HEK293T (cell line): ENCODE measurements around the gene ADAM11.
A peak's percentile ranks its signal among the peaks of the same experiment; 100 is the strongest.
"Not testable (repeated sequence)": the region's sequence is repeated elsewhere in the genome, so short reads cannot be mapped to it uniquely, and the experiment has no call there.

Experiments
- CTCF ChIA-PET: fragments of 350-600 bp; formaldehyde crosslinking; extraction: SDS; loops from one replicate; lab custom pipeline; 2021; ENCODE audit warnings: antibody characterized with exemption, inconsistent platforms; lab: Yijun Ruan, JAX
- POLR2A ChIA-PET: fragments of 350-600 bp; formaldehyde crosslinking; extraction: SDS; loops from one replicate; lab custom pipeline; 2020; ENCODE audit warnings: antibody characterized with exemption, inconsistent platforms; lab: Yijun Ruan, JAX
- DNase-seq: peaks from one replicate; pipeline ENCODE4 v3.0.0; 2012; ENCODE audit warnings: mixed read lengths; ENCODE audit errors: extremely low spot score
- ARNT ChIP-seq: fragments of 450-650 bp; IDR thresholded peaks from 2 replicates; pipeline ENCODE4 v1.6.1; 2017; ENCODE audit warnings: mild to moderate bottlenecking
- BHLHE40 ChIP-seq: fragments of 450-650 bp; IDR thresholded peaks from 2 replicates; pipeline ENCODE4 v1.6.1; 2016; ENCODE audit warnings: mild to moderate bottlenecking, moderate library complexity, borderline replicate concordance
- CTBP1 ChIP-seq: fragments of 450-650 bp; IDR thresholded peaks from 2 replicates; pipeline ENCODE4 v1.6.1; 2016; ENCODE audit warnings: borderline replicate concordance
- ELF4 ChIP-seq: fragments of 450-650 bp; IDR thresholded peaks from 2 replicates; pipeline ENCODE4 v1.6.1; 2017; ENCODE audit warnings: antibody characterized with exemption
- FOXA1 ChIP-seq: fragments of 450-650 bp; IDR thresholded peaks from 2 replicates; pipeline ENCODE4 v1.6.1; 2016; ENCODE audit warnings: mild to moderate bottlenecking
- FOXK2 ChIP-seq: fragments of 450-650 bp; IDR thresholded peaks from 2 replicates; pipeline ENCODE4 v1.6.1; 2016; ENCODE audit warnings: mild to moderate bottlenecking
- FOXM1 ChIP-seq: fragments of 450-650 bp; IDR thresholded peaks from 2 replicates; pipeline ENCODE4 v1.6.1; 2017; ENCODE audit warnings: mild to moderate bottlenecking, borderline replicate concordance
- HDGF ChIP-seq: fragments of 450-650 bp; IDR thresholded peaks from 2 replicates; pipeline ENCODE4 v1.6.1; 2017; ENCODE audit warnings: antibody characterized with exemption, borderline replicate concordance
- L3MBTL2 ChIP-seq: fragments of 450-650 bp; conservative IDR thresholded peaks from 2 replicates; pipeline ENCODE4 v1.6.1; 2016; ENCODE audit warnings: mild to moderate bottlenecking
- LEF1 ChIP-seq: fragments of 450-650 bp; IDR thresholded peaks from 2 replicates; pipeline ENCODE4 v1.6.1; 2017; ENCODE audit warnings: mild to moderate bottlenecking, borderline replicate concordance
- NFRKB ChIP-seq: fragments of 450-650 bp; IDR thresholded peaks from 2 replicates; pipeline ENCODE4 v1.6.1; 2016; ENCODE audit warnings: mild to moderate bottlenecking, moderate library complexity
- PKNOX1 ChIP-seq: fragments of 450-650 bp; IDR thresholded peaks from 2 replicates; pipeline ENCODE4 v1.6.1; 2016
- SP1 ChIP-seq: fragments of 450-650 bp; IDR thresholded peaks from 2 replicates; pipeline ENCODE4 v1.6.1; 2017
- TARDBP ChIP-seq: fragments of 450-650 bp; IDR thresholded peaks from 2 replicates; pipeline ENCODE4 v1.6.1; 2016
- ZNF384 ChIP-seq: fragments of 450-650 bp; IDR thresholded peaks from 2 replicates; pipeline ENCODE4 v1.6.1; 2016

Gene ADAM11

GRCh38 chr17:44812263-44812662, 53.5 kb downstream of the ADAM11 start:
- DNase-seq = no peak
- ChIA-PET CTCF (interaction anchor here (0.6 to 1.0 kb wide), 2 partner anchors 325 to 416 kb away, joined by 3 to 4 read pairs; no protein-coding TSS in a partner anchor), POLR2A (no interaction called here)
- TF ChIP-seq FOXM1 (no peak), HDGF (no peak), ZNF384 (no peak), SP1 (no peak), CTBP1 (no peak)

GRCh38 chr17:44818508-44818907, 59.7 kb downstream of the ADAM11 start:
- CTCF ChIA-PET, POLR2A ChIA-PET, DNase-seq: not testable (repeated sequence)

- POLR2A ChIA-PET = interaction anchor here (0.8 to 1.5 kb wide), 4 partner anchors 9 to 78 kb away, joined by 3 to 6 read pairs (median 4); no protein-coding TSS in a partner anchor
- DNase-seq = peak; percentile 55
- CTCF ChIA-PET = interaction anchor here (0.5 to 1.3 kb wide), 3 partner anchors 17 to 46 kb away, joined by 3 to 6 read pairs (median 4); no protein-coding TSS in a partner anchor
Observed at GRCh38 chr17:44820631-44821212, 61.9 kb downstream of the ADAM11 start.

DNA sequence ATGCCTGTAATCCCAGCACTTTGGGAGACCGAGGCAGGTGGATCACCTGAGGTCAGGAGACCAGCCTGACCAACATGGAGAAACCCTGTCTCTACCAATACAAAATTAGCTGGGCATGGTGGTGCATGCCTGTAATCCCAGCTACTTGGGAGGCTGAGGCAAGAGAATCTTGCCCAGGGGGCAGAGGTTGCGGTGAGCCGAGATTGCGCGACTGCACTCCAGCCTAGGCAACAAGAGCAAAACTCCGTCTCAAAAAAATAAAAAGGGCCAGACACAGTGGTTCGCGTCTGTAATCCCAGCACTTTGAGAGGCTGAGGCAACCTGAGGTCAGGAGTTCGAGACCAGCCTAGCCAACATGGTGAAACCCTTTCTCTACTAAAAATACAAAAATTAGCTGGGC, 66.4 kb downstream of the ADAM11 start:
- CTCF ChIA-PET = interaction anchor here (0.7 to 1.0 kb wide), 3 partner anchors 50 to 243 kb away, joined by 3 to 5 read pairs (median 4); no protein-coding TSS in a partner anchor
- DNase-seq, POLR2A ChIA-PET: not testable (repeated sequence)

More at GRCh38 chr17:44820631-44821212, 61.9 kb downstream of the ADAM11 start:
- TF ChIP-seq CTBP1 (no peak), FOXA1 (no peak), LEF1 (no peak), PKNOX1 (no peak)

- CTCF ChIA-PET = interaction anchor here (0.6 to 0.9 kb wide), 2 partner anchors 39 to 52 kb away, joined by 3 to 5 read pairs; no protein-coding TSS in a partner anchor
- POLR2A ChIA-PET = interaction anchor here (1.1 kb wide), 1 partner anchor 24 kb away, joined by 3 read pairs; no protein-coding TSS in a partner anchor
- TF ChIP-seq HDGF (no peak), BHLHE40 (no peak), ZNF384 (peak; percentile 52; the same call in 1 of the 2 replicates), SP1 (no peak)
- DNase-seq = no peak
Observed at GRCh38 chr17:44826123-44826790, 67.5 kb downstream of the ADAM11 start.

DNA sequence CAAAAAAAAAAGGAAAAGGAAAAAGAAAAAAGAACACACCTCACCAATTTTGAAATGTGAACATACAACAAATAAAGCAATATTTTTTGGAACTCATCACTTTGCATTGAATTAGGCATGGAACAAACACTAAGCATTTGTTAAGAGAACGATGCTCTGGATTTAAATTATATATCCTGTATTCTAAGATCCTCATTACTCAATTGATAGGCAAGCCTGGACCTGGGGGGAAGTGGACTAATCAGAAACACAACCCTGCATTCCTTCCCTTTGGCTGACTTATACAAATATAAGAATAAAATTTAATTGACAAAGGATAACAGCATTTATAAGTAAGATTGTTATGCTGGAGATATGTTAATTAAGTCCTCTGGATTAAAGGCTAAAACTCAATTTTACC, 69.1 kb downstream of the ADAM11 start:
- TF ChIP-seq TARDBP = no peak
- TF ChIP-seq BHLHE40 = no peak
- TF ChIP-seq LEF1 = no peak
- TF ChIP-seq PKNOX1 = no peak
- TF ChIP-seq ZNF384 = no peak
- no peak for TF ChIP-seq NFRKB
- TF ChIP-seq FOXM1 = no peak
- POLR2A ChIA-PET = no interaction called here
- no peak for DNase-seq
- CTCF ChIA-PET = no interaction called here

DNA sequence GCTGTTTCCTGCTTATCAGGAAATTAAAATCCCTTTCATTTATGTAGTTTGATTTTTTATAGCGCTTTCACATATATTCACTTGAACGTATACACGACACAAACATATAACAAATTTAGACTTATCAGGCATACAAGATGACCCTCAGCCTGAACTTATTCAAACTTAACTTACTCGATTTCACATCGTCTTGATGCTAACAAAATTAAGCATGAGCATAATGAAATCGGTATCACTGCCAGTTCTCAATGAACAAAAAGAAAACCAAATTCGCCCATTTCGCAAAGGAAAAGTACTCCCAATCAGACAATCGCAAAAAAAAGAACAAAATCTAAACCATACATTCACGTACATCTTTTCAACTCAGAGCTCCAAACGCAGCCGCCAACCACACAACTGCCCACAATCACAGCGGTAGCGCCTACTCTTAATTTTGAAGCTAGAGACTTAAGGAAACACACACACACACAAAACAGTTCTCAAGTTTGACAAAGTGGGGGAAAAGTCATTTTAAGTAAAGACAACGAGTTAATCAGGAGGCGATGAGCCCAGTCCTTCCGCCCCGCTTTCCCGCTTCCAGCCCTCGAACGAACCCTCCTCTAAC, 70.2 kb downstream of the ADAM11 start:
- TF ChIP-seq FOXK2 (no peak), SP1 (no peak), FOXA1 (no peak), LEF1 (no peak), L3MBTL2 (peak; percentile 69), ARNT (no peak), ELF4 (no peak)
- no peak for DNase-seq
- ChIA-PET CTCF (interaction anchor here (1.1 kb wide), 1 partner anchor 71 kb away, joined by 4 read pairs; the partner anchor contains the start of gene ADAM11), POLR2A (interaction anchor here (0.6 to 1.1 kb wide), 2 partner anchors 8 to 9 kb away, joined by 4 read pairs; no protein-coding TSS in a partner anchor)
